H9 (cell line): ENCODE data around the gene AFF2. TPM values are rescaled to one million over a fixed set of nuclear protein-coding genes. Genes with fewer than 3 reads are reported as not detected.

Experiments used
- DNase-seq: peaks from one replicate; pipeline ENCODE4 v3.0.0-alpha.2; 2017
- H2AFZ ChIP-seq: one replicate; pipeline ENCODE4 v1.6.1; 2013; ENCODE audit warnings: mild to moderate bottlenecking, low read length, control low read depth, moderate library complexity
- H2AK5ac ChIP-seq: 2 replicates; pipeline ENCODE4 v1.6.1; 2013; ENCODE audit warnings: low read length, control low read depth, mixed read lengths; ENCODE audit not compliant: insufficient read length
- H2BK120ac ChIP-seq: one replicate; pipeline ENCODE4 v1.6.1; 2013; ENCODE audit warnings: low read depth, mild to moderate bottlenecking, low read length, control low read depth, inconsistent platforms; ENCODE audit not compliant: poor library complexity, severe bottlenecking
- H2BK12ac ChIP-seq: 2 replicates; pipeline ENCODE4 v1.6.1; 2013; ENCODE audit warnings: low read length, control low read depth, mixed read lengths, low read depth; ENCODE audit not compliant: insufficient read length
- H2BK15ac ChIP-seq: 2 replicates; pipeline ENCODE4 v1.6.1; 2013; ENCODE audit warnings: low read depth, low read length, control low read depth
- H2BK20ac ChIP-seq: one replicate; pipeline ENCODE4 v1.6.1; 2013; ENCODE audit warnings: low read depth, mild to moderate bottlenecking, low read length, control low read depth, inconsistent platforms; ENCODE audit not compliant: poor library complexity, severe bottlenecking
- H2BK5ac ChIP-seq: 2 replicates; pipeline ENCODE4 v1.6.1; 2013; ENCODE audit warnings: low read length, control low read depth, mixed read lengths; ENCODE audit not compliant: insufficient read length
- H3K14ac ChIP-seq: 2 replicates; pipeline ENCODE4 v1.6.1; 2013; ENCODE audit warnings: low read length, control low read depth; ENCODE audit not compliant: insufficient read depth
- H3K18ac ChIP-seq: 2 replicates; pipeline ENCODE4 v1.6.1; 2013; ENCODE audit warnings: low read depth, mild to moderate bottlenecking, mixed read lengths, low read length, control low read depth; ENCODE audit not compliant: insufficient read length
- H3K23ac ChIP-seq: 2 replicates; pipeline ENCODE4 v1.6.1; 2013; ENCODE audit warnings: low read length, control low read depth, mixed read lengths, low read depth; ENCODE audit not compliant: insufficient read length
- H3K23me2 ChIP-seq: 2 replicates; pipeline ENCODE4 v1.6.1; 2013; ENCODE audit warnings: low read depth, mild to moderate bottlenecking, mixed read lengths, low read length, control low read depth; ENCODE audit not compliant: insufficient read length, poor library complexity, severe bottlenecking
- H3K27ac ChIP-seq: 2 replicates; pipeline ENCODE4 v1.5.1; 2013; ENCODE audit warnings: low read length, control low read depth, mixed read lengths, low read depth; ENCODE audit not compliant: insufficient read length
- H3K27me3 ChIP-seq: 2 replicates; pipeline ENCODE4 v1.6.1; 2013; ENCODE audit warnings: low read length, control low read depth, inconsistent platforms; ENCODE audit not compliant: insufficient read depth
- H3K4ac ChIP-seq: 2 replicates; pipeline ENCODE4 v1.6.1; 2013; ENCODE audit warnings: low read depth, mild to moderate bottlenecking, control low read depth, inconsistent platforms, low read length, moderate library complexity
- H3K4me1 ChIP-seq: 2 replicates; pipeline ENCODE4 v1.6.1; 2013; ENCODE audit warnings: low read length, control low read depth, inconsistent platforms; ENCODE audit not compliant: insufficient read depth
- H3K4me2 ChIP-seq: 2 replicates; pipeline ENCODE4 v1.6.1; 2013; ENCODE audit warnings: low read length, control low read depth, mixed read lengths; ENCODE audit not compliant: insufficient read length, insufficient read depth
- H3K56ac ChIP-seq: 2 replicates; pipeline ENCODE4 v1.6.1; 2013; ENCODE audit warnings: low read depth, mild to moderate bottlenecking, mixed read lengths, low read length, control low read depth; ENCODE audit not compliant: insufficient read length
- H3K79me1 ChIP-seq: 2 replicates; pipeline ENCODE4 v1.6.1; 2013; ENCODE audit warnings: low read depth, mild to moderate bottlenecking, moderate library complexity, low read length, control low read depth, inconsistent platforms; ENCODE audit not compliant: insufficient read depth, poor library complexity, severe bottlenecking
- H3K79me2 ChIP-seq: 2 replicates; pipeline ENCODE4 v1.6.1; 2013; ENCODE audit warnings: low read length, control low read depth, inconsistent platforms; ENCODE audit not compliant: insufficient read depth
- H3K9ac ChIP-seq: 2 replicates; pipeline ENCODE4 v1.6.1; 2013; ENCODE audit warnings: low read length, control low read depth, mixed read lengths; ENCODE audit not compliant: insufficient read length; ENCODE audit errors: extremely low read depth
- H3K9me3 ChIP-seq: one replicate; pipeline ENCODE4 v1.6.1; 2013; ENCODE audit warnings: low read depth, low read length, inconsistent platforms; ENCODE audit not compliant: control insufficient read depth
- H3T11ph ChIP-seq: one replicate; pipeline ENCODE4 v1.6.1; 2013; ENCODE audit warnings: mild to moderate bottlenecking, low read length, control low read depth, inconsistent platforms
- H4K20me1 ChIP-seq: one replicate; pipeline ENCODE4 v1.6.1; 2013; ENCODE audit not compliant: control insufficient read depth, insufficient read length, insufficient read depth
- H4K5ac ChIP-seq: 2 replicates; pipeline ENCODE4 v1.6.1; 2013; ENCODE audit warnings: low read depth, mild to moderate bottlenecking, mixed read lengths, low read length, control low read depth; ENCODE audit not compliant: insufficient read length
- H4K8ac ChIP-seq: replicated peaks from 2 replicates; pipeline ENCODE4 v1.6.1; 2013; ENCODE audit warnings: low read length, control low read depth, mixed read lengths, low read depth; ENCODE audit not compliant: insufficient read length
- H4K91ac ChIP-seq: 2 replicates; pipeline ENCODE4 v1.6.1; 2013; ENCODE audit warnings: low read depth, mild to moderate bottlenecking, moderate library complexity, mixed read lengths, low read length, control low read depth; ENCODE audit not compliant: insufficient read length
- H3K27ac Mint-ChIP-seq, 3 experiments: 2 replicates in 2 of 3; 3 replicates in 1 of 3; pipeline ENCODE4 v1.8.0; 2020 to 2021; ENCODE audit warnings: mixed read lengths in 3 of 3, mild to moderate bottlenecking in 1 of 3, moderate library complexity in 1 of 3
- H3K27me3 Mint-ChIP-seq: 2 replicates; pipeline ENCODE4 v1.8.0; 2021; ENCODE audit warnings: low read depth, mild to moderate bottlenecking, moderate library complexity, mixed read lengths
- H3K36me3 Mint-ChIP-seq, 3 experiments: 2 replicates in 2 of 3; 3 replicates in 1 of 3; pipeline ENCODE4 v1.8.0; 2020 to 2021; ENCODE audit warnings: low read depth in 3 of 3, mixed read lengths in 3 of 3; ENCODE audit not compliant: insufficient read depth in 1 of 3
- H3K4me1 Mint-ChIP-seq, 2 experiments: 2 replicates each; pipeline ENCODE4 v1.8.0; 2020; ENCODE audit warnings: mixed read lengths in 2 of 2
- H3K4me3 Mint-ChIP-seq, 2 experiments: 2 replicates in 1 of 2; 3 replicates in 1 of 2; pipeline ENCODE4 v1.8.0; 2020 to 2021; ENCODE audit warnings: mild to moderate bottlenecking in 2 of 2, mixed read lengths in 2 of 2, moderate library complexity in 1 of 2
- H3K9me3 Mint-ChIP-seq, 2 experiments: 2 replicates in 1 of 2; 3 replicates in 1 of 2; pipeline ENCODE4 v1.8.0; 2020; ENCODE audit warnings: mild to moderate bottlenecking in 2 of 2, mixed read lengths in 2 of 2, moderate library complexity in 1 of 2
- WGBS: extraction: QIAGEN DNeasy Blood & Tissue Kit; methylation state at CpG from one replicate; pipeline ENCODE4 v1.1.7; 2013; ENCODE audit warnings: missing lambda C conversion rate, low lambda C conversion rate, mixed read lengths; ENCODE audit not compliant: insufficient read length; ENCODE audit errors: extremely low coverage; 5-methylcytosine and 5-hydroxymethylcytosine counted together
- total RNA-seq: library from RNA; stranded (reverse); gene quantifications from 2 replicates; pipeline ENCODE4 v1.2.1, GENCODE V29; 2021
- TF ChIP-seq, protein P1 (sequence below): fragments of 200-600 bp; sonication (generic); conservative IDR thresholded peaks from 3 replicates; pipeline ENCODE4 v1.8.0; 2021; ENCODE audit warnings: antibody characterized with exemption, mild to moderate bottlenecking

Gene AFF2
- total RNA-seq, 1 experiment from 2014 or later: 14.6 TPM

DNA sequence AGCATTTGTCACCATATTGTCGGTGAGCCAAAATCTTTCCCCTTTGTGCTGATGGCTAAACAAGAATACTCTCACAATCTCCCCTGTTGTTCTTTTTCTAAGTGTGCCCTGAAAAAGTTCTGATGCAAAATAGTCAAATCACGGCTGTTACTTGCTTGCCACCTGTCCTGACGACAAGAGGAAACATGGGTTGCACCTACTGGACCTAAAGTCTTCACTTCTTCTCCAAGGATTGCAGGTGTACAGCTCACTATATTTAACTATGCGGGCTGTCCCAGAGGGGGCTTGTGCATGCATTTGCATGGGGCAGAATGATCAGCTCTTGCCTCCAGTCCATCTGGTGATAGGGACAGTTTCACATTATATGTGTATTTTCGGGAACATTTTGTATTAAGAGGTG, 21.6 kb downstream of the AFF2 start:
- DNase-seq: no peak
- H2BK5ac ChIP-seq: no peak overlapping the region
- no peak overlapping the region for H3K4me2 ChIP-seq
- H3K14ac ChIP-seq: no peak overlapping the region
- Mint-ChIP-seq H3K4me1 (peaks cover 31 to 34% of the 10 kb centered on the region in 2 experiments), H3K9me3 (peaks cover 40 to 41% of the 10 kb centered on the region in 2 experiments), H3K27ac (no peak overlapping the region), H3K27me3 (no peaks in the 10 kb centered on the region), H3K36me3 (no peaks in the 10 kb centered on the region), H3K4me3 (no peak overlapping the region)
- no peak overlapping the region for H4K5ac ChIP-seq
- H2BK12ac ChIP-seq: no peak overlapping the region
- no peak overlapping the region for H2AFZ ChIP-seq
- no peak overlapping the region for H4K91ac ChIP-seq
- WGBS: no CpG with 5 or more reads among the region's 5 CpGs
- no peak overlapping the region for H3K56ac ChIP-seq
- TF ChIP-seq, protein P1, sequence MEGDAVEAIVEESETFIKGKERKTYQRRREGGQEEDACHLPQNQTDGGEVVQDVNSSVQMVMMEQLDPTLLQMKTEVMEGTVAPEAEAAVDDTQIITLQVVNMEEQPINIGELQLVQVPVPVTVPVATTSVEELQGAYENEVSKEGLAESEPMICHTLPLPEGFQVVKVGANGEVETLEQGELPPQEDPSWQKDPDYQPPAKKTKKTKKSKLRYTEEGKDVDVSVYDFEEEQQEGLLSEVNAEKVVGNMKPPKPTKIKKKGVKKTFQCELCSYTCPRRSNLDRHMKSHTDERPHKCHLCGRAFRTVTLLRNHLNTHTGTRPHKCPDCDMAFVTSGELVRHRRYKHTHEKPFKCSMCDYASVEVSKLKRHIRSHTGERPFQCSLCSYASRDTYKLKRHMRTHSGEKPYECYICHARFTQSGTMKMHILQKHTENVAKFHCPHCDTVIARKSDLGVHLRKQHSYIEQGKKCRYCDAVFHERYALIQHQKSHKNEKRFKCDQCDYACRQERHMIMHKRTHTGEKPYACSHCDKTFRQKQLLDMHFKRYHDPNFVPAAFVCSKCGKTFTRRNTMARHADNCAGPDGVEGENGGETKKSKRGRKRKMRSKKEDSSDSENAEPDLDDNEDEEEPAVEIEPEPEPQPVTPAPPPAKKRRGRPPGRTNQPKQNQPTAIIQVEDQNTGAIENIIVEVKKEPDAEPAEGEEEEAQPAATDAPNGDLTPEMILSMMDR: no peak
- no peak overlapping the region for H3K18ac ChIP-seq
- H3K79me2 ChIP-seq: 0 out of 2 replicates have a peak, but pooled peaks cover 2% of the 10 kb centered on the region
- H4K8ac ChIP-seq: no peak overlapping the region
- no peak overlapping the region for H3T11ph ChIP-seq
- no peak overlapping the region for H3K23ac ChIP-seq
- H2BK20ac ChIP-seq: no peak overlapping the region
- H3K79me1 ChIP-seq: no peaks in the 10 kb centered on the region
- H4K20me1 ChIP-seq: no peaks in the 10 kb centered on the region
- H3K9me3 ChIP-seq: peaks cover 28% of the 10 kb centered on the region
- no peak overlapping the region for H3K27ac ChIP-seq
- no peaks in the 10 kb centered on the region for H3K23me2 ChIP-seq
- H3K27me3 ChIP-seq: no peaks in the 10 kb centered on the region
- no peak overlapping the region for H2BK15ac ChIP-seq
- no peak overlapping the region for H3K4ac ChIP-seq
- no peaks in the 10 kb centered on the region for H3K4me1 ChIP-seq
- no peak overlapping the region for H2AK5ac ChIP-seq
- H3K9ac ChIP-seq: no peak overlapping the region
- no peak overlapping the region for H2BK120ac ChIP-seq
